ENCODE measurements around the gene PDZD2. TPM values are rescaled to one million over a fixed set of nuclear protein-coding genes. Genes with fewer than 3 reads are reported as not detected.
"Not testable (repeated sequence)": the region's sequence is repeated elsewhere in the genome, so short reads cannot be mapped to it uniquely, and the experiment has no call there.

Gene PDZD2
- total RNA-seq, 2 experiments from 2014 or later = not detected

DNA sequence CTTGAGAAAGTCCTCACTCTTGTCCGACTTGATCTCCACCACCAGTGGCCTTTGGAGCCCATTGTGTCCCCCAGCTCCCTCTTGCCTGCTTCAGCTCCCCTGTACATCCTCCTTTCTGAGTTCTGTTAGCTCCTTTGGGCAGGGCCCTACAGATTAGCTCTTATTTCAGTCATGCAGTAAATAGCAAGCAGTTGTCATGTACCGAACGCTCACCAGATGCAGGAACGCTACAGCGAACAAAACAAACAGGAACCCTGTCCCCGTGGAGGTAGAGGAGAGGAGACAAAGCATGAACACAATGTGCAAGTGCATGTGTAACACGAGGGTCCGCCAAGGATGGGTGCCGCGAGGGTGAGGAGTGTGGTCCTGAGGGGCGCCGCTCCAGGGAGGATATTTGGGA is 111.3 kb downstream of the PDZD2 start:
- CTCF ChIA-PET = no interaction called here
- no peak overlapping the region for H3K4me3 Mint-ChIP-seq

DNA sequence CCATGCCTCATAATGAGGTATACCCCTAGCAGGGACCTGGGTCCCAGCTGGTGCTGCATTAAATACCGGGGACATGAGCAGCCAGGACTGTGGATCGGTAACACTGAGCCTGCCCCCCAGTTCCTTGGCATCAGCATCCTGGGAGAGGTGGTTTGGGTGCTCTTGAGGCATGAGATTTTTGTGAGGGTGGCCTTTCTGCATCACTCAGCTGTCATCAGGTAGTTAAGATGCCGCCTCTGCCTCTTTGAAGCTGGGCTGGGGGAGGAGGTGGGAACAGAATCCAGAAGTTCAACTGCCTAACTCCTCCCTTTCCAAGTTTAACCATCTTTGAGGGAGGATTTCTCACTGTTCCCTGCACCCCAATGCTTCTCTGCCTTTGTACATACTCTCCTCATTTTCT is 112.7 kb downstream of the PDZD2 start:
- Mint-ChIP-seq H3K4me3 (no peak overlapping the region), H3K9me3 (ENCODE audit: insufficient read depth) (no peaks in the 10 kb centered on the region), H3K4me1 (ENCODE audit: low read depth) (no peaks in the 10 kb centered on the region), H3K36me3 (ENCODE audit: low read depth) (no peaks in the 10 kb centered on the region), H3K27ac (no peak overlapping the region), H3K27me3 (ENCODE audit: low read depth) (no peaks in the 10 kb centered on the region)
- ATAC-seq (no peak), DNase-seq (no peak)
- ChIA-PET CTCF (no interaction called here), POLR2A (no interaction called here)

More for the DNA sequence above, 111.3 kb downstream of the PDZD2 start:
- Mint-ChIP-seq H3K9me3 (ENCODE audit: insufficient read depth) (no peaks in the 10 kb centered on the region), H3K4me1 (ENCODE audit: low read depth) (no peaks in the 10 kb centered on the region), H3K36me3 (ENCODE audit: low read depth) (no peaks in the 10 kb centered on the region), H3K27me3 (ENCODE audit: low read depth) (no peaks in the 10 kb centered on the region), H3K27ac (no peak overlapping the region)
- DNase-seq (no peak), ATAC-seq (no peak)
- POLR2A ChIA-PET = no interaction called here

DNA sequence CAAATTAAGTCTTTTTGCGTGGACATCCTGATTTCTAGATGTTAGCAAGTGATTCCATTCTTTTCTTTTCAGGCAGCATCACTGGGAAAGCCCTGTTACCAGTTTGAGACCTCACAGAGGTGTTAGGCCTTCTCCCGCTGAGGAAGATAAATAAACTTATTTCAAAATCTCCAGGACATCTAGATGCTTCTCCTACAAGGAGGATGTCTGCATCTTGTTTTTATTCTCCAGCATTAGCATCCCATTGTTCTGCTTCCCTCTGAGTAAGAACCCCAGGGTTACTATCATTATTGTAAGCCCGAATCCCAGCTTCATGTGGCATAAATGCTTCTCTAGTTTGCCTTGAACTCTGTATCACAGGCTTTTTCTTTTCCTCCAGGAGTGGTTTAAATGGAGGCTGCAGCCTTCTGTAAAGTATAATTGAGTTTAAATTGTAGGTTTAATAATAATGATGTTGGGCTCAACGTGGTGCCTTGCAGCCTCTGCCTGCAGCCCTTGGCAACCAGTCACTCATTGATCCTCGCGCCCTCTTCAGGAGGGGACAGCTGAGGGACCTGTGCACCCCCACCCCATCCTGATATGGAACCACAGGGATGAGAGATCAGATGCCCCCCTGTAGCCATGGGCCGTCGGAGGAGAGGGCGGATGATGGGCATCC is 114.9 kb downstream of the PDZD2 start:
- H3K36me3 Mint-ChIP-seq (ENCODE audit: low read depth) = no peaks in the 10 kb centered on the region
- ChIA-PET CTCF (no interaction called here), POLR2A (no interaction called here)
- no peaks in the 10 kb centered on the region for H3K9me3 Mint-ChIP-seq (ENCODE audit: insufficient read depth)
- ATAC-seq (no peak), DNase-seq (no peak)
- no peak overlapping the region for H3K4me3 Mint-ChIP-seq
- H3K27ac Mint-ChIP-seq = no peak overlapping the region
- H3K27me3 Mint-ChIP-seq (ENCODE audit: low read depth) = no peaks in the 10 kb centered on the region
- H3K4me1 Mint-ChIP-seq (ENCODE audit: low read depth) = no peaks in the 10 kb centered on the region

DNA sequence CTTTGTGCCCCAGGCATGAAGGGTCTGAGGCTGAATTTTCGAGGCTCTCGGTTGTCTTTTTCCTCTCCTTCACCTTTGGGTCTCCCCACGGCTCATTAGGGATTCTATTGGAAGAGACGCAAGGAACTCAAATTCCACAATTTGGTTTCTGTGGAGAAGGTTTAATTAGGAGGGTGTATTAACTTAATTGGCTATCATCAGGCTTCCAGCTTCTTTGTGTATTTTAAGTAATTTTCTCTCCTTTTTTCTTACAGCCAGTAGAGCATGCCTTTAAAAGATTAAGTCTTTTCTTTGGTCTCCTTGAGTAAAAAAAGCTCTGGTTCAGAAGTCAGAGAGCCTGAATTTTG is 115.4 kb downstream of the PDZD2 start:
- Mint-ChIP-seq H3K27ac (no peak overlapping the region), H3K4me3 (no peak overlapping the region), H3K27me3 (ENCODE audit: low read depth) (no peaks in the 10 kb centered on the region), H3K4me1 (ENCODE audit: low read depth) (no peaks in the 10 kb centered on the region), H3K9me3 (ENCODE audit: insufficient read depth) (no peaks in the 10 kb centered on the region), H3K36me3 (ENCODE audit: low read depth) (no peaks in the 10 kb centered on the region)
- DNase-seq (no peak), ATAC-seq (no peak)
- ChIA-PET POLR2A (no interaction called here), CTCF (no interaction called here)

DNA sequence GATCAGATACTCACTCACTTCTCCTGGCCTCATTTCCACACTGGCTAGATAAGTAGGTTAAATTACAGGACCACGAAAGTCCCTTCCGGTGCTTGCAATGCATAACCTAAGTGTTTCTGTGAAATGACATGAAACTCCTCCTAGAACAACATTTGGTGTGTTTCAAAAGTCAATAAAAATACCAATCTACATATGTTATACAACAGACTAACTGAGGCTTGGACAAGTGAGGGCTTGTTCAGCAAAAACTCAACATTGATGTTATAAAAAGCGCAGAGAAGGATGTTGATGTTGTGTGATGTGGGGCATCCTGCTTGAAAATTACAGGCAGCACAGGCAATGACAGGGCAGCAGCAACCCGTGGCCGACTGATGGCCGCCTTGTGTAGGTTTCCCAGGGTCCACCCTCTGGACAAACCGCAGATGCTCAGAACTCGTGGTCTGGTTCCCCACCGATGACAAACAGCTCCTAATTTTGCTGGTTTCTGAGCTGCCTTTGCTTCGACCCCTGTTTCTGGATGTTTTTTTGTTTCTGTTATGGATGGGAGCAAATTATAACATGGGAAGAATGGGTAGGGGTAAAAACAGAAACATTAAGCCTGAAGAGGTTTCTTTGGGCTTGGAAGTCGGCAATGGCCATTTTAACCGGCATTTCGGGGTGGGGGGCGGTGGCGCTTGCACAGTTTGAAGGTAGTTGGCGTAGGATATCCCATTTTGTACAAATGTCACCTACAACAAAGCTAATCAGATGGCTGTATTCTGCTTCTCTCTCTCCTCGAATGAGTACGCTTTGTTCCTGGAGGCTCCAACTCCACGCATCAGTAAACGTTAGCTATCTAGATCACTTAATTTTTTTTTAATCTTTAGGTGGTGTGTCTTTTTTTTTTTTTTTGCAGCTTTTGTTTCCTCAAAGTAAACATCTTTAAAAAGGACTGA is 116.1 kb downstream of the PDZD2 start:
- DNase-seq (no peak), ATAC-seq (no peak)
- ChIA-PET POLR2A (no interaction called here), CTCF (no interaction called here)
- H3K4me1 Mint-ChIP-seq (ENCODE audit: low read depth) = no peaks in the 10 kb centered on the region
- no peak overlapping the region for H3K4me3 Mint-ChIP-seq
- H3K9me3 Mint-ChIP-seq (ENCODE audit: insufficient read depth) = no peaks in the 10 kb centered on the region
- H3K36me3 Mint-ChIP-seq (ENCODE audit: low read depth) = no peaks in the 10 kb centered on the region
- H3K27ac Mint-ChIP-seq = no peak overlapping the region
- no peaks in the 10 kb centered on the region for H3K27me3 Mint-ChIP-seq (ENCODE audit: low read depth)

DNA sequence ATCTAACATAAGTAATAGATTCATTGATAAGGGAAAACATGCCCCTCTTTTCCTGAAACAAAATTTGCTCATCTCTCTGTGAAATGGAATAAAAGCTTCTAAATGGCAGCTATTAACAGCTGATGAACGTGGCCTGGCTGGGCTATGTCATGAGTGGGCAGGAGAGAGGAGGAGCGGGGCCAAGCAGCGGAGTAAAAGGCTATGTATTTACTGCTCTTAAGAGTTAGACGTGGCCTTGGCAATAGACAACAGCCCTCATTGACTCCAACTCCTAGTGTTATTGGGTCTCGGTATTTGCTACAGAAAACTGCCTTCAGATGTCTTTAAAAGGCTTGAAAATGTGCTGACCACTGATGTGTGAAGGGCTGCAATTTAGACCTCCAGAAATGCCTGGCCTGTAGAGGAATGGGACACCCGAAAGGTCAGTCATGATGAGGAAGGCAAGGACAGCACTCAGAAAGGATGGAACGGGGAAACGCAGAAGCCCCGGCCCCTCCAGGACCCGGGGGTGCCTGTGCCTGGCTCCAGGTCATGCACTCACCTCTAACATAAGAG is 116.8 kb downstream of the PDZD2 start:
- DNase-seq (no peak), ATAC-seq (no peak)
- H3K27me3 Mint-ChIP-seq (ENCODE audit: low read depth) = no peaks in the 10 kb centered on the region
- no peak overlapping the region for H3K27ac Mint-ChIP-seq
- H3K4me1 Mint-ChIP-seq (ENCODE audit: low read depth) = no peaks in the 10 kb centered on the region
- no peaks in the 10 kb centered on the region for H3K36me3 Mint-ChIP-seq (ENCODE audit: low read depth)
- no peak overlapping the region for H3K4me3 Mint-ChIP-seq
- no peaks in the 10 kb centered on the region for H3K9me3 Mint-ChIP-seq (ENCODE audit: insufficient read depth)
- ChIA-PET CTCF (no interaction called here), POLR2A (no interaction called here)

DNA sequence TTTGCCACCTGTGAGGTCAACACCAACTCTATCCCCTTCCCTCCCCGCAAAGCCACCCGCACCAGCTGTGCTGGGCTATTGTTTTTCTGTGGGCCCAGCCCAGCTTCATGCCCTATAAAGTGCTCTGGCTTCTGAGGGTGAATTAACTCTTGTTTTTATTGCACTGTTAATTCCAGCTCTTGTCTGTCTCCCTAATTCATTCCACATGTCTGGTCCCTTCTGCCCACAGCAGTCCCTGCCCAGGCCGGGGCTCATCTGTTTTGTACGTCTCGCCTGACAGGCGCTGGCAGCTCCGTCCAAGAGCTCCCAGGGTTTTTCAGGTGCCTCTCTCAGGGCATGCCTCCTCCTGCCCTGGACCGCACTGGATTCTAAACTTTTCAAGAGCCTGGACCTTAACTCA is 118.9 kb downstream of the PDZD2 start:
- Mint-ChIP-seq H3K27ac (no peak overlapping the region), H3K36me3 (ENCODE audit: low read depth) (no peaks in the 10 kb centered on the region), H3K27me3 (ENCODE audit: low read depth) (no peaks in the 10 kb centered on the region), H3K4me1 (ENCODE audit: low read depth) (no peaks in the 10 kb centered on the region), H3K9me3 (ENCODE audit: insufficient read depth) (no peaks in the 10 kb centered on the region), H3K4me3 (no peak overlapping the region)
- ChIA-PET CTCF (no interaction called here), POLR2A (no interaction called here)
- ATAC-seq = no peak
- no peak for DNase-seq

DNA sequence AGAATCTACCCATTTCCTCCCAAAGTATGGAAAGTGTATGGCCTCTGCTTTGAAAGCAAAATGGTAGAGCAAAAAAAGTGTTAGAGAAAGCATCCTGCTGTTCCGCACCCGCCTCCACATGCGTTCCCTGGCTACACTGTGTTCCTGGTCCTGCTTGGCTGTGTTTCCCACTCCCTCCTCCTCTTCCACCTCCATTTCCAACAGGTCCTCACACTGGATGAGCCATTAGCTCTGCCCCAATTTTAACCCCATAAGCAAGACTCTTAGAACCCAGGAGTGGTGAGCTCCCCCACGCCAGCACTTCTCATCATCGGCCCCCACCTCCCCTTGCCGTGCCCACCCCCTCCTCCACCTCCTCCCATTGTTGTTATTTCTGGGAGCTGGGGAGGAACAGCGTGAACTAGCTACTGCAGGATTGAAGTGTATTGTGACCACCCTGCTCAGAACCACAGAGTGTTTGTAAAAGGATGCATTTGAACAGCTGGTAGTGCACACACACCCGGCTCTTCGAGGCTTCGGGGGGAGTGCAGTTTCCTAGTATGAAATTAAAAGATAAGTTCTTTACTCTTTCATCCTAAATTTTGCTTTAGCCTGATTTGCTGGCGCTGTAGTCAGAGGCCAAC is 120.0 kb downstream of the PDZD2 start:
- no peak overlapping the region for H3K4me3 Mint-ChIP-seq
- H3K9me3 Mint-ChIP-seq (ENCODE audit: insufficient read depth) = no peaks in the 10 kb centered on the region
- H3K27me3 Mint-ChIP-seq (ENCODE audit: low read depth) = no peaks in the 10 kb centered on the region
- no peaks in the 10 kb centered on the region for H3K36me3 Mint-ChIP-seq (ENCODE audit: low read depth)
- ChIA-PET CTCF (no interaction called here), POLR2A (no interaction called here)
- no peak overlapping the region for H3K27ac Mint-ChIP-seq
- ATAC-seq (no peak), DNase-seq (no peak)
- no peaks in the 10 kb centered on the region for H3K4me1 Mint-ChIP-seq (ENCODE audit: low read depth)

DNA sequence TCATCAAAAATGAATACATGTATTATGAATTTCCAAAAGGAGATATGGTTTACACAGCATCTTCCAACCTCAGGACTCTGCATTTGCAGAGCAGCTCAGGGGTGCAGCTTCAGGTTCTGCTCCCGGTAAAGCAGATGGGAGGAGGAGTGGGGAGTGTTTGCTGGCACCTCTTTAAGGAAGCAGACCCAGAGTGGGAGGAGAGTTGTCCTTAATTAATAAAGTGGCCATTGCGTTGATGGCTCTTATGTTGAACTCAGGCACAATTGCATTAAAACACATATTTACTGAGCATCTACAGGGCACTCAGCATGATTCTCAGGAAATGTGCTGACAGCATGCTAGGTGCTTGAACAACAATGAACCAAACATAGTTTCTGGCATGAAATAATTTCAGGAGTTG is 121.0 kb downstream of the PDZD2 start:
- ATAC-seq (no peak), DNase-seq (no peak)
- no peaks in the 10 kb centered on the region for H3K27me3 Mint-ChIP-seq (ENCODE audit: low read depth)
- CTCF ChIA-PET = no interaction called here
- no peak overlapping the region for H3K27ac Mint-ChIP-seq
- no peaks in the 10 kb centered on the region for H3K4me1 Mint-ChIP-seq (ENCODE audit: low read depth)
- POLR2A ChIA-PET = no interaction called here
- H3K36me3 Mint-ChIP-seq (ENCODE audit: low read depth) = no peaks in the 10 kb centered on the region
- H3K4me3 Mint-ChIP-seq = no peak overlapping the region
- H3K9me3 Mint-ChIP-seq (ENCODE audit: insufficient read depth) = no peaks in the 10 kb centered on the region

DNA sequence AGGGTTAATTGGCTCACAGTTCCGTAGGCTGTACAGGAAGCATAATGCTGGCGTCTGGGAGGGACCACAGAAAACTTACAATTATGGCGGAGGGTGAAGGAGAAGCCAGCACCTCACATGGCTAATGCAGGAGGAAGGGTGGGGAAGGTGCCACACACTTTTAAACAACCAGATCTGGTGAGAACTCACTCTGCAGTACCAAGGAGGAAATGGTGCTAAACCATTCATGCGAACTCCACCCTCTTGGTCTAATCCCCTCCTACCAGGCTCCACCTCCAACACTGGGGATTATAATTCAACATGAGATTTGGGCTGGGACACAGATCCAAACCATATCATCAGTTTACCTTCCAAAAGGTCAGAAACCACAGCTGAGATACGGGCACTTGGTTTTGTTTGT is 122.9 kb downstream of the PDZD2 start:
- ChIA-PET CTCF (no interaction called here), POLR2A (no interaction called here)
- Mint-ChIP-seq H3K27me3 (ENCODE audit: low read depth) (no peaks in the 10 kb centered on the region), H3K36me3 (ENCODE audit: low read depth) (no peaks in the 10 kb centered on the region), H3K4me3 (no peak overlapping the region), H3K9me3 (ENCODE audit: insufficient read depth) (no peaks in the 10 kb centered on the region), H3K27ac (no peak overlapping the region), H3K4me1 (ENCODE audit: low read depth) (no peaks in the 10 kb centered on the region)
- DNase-seq (no peak), ATAC-seq (no peak)

DNA sequence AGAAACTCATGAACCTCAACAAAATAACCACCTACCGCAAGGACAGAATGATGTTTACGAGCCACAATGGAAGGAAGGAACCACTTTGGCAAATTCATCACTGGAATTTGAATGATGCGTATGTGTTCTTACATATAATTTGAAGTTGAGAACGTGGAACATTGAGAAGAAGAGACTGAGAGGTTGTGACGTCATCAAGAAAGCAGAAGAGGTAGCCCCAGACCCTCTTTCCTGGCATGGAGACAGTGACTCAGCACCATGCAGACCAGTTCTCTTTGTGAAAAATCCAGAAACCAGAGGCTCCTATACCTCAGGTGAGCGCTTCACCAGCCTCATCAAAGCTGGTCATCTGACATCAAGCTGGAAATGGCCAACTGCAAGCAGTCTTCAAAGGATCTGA is 124.5 kb downstream of the PDZD2 start:
- no peak overlapping the region for H3K4me3 Mint-ChIP-seq
- no peak overlapping the region for H3K27ac Mint-ChIP-seq
- H3K9me3 Mint-ChIP-seq (ENCODE audit: insufficient read depth) = no peaks in the 10 kb centered on the region
- DNase-seq (no peak), ATAC-seq (no peak)
- no peaks in the 10 kb centered on the region for H3K4me1 Mint-ChIP-seq (ENCODE audit: low read depth)
- ChIA-PET CTCF (no interaction called here), POLR2A (no interaction called here)
- H3K27me3 Mint-ChIP-seq (ENCODE audit: low read depth) = no peaks in the 10 kb centered on the region
- no peaks in the 10 kb centered on the region for H3K36me3 Mint-ChIP-seq (ENCODE audit: low read depth)

DNA sequence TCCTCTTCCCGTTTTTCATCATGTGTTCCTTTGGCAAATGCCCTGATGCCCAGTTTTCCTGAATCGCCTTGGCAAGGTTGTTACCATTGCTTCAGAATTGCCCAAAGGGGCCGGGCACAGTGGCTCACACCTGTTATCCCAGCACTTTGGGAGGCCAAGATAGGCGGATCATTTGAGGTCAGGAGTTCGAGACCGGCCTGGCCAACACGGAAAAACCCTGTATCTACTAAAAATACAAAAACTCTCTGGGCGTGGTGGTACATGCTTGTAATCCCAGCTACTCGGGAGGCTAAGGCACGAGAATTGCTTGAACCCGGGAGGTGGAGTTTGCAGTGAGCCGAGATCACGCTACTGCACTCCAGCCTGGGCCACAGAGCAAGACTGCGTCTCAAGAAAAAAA is 125.8 kb downstream of the PDZD2 start:
- H3K4me3 Mint-ChIP-seq; CTCF ChIA-PET; H3K27ac Mint-ChIP-seq; POLR2A ChIA-PET; H3K4me1 Mint-ChIP-seq (ENCODE audit: low read depth); H3K27me3 Mint-ChIP-seq (ENCODE audit: low read depth); DNase-seq; ATAC-seq; H3K36me3 Mint-ChIP-seq (ENCODE audit: low read depth); H3K9me3 Mint-ChIP-seq (ENCODE audit: insufficient read depth): not testable (repeated sequence)

Data from activated CD8-positive, alpha-beta T cell treated with anti-CD3 and anti-CD28 coated beads, Interleukin-2, amount 10 ng/mL, durations not matched to agents 7 days and 5 days (primary cell).